Panc1 (cell line): Measurements from ENCODE around the gene CGREF1. TPM values are rescaled to one million over a fixed set of nuclear protein-coding genes. Genes with fewer than 3 reads are reported as not detected.

ENCODE experiments used
- ATAC-seq: fragments of 200-7000 bp; cut with Tn5 transposase; 2 replicates; pipeline ENCODE4 v1.9.1; 2020; ENCODE audit warnings: mild to moderate bottlenecking, moderate library complexity
- BruUV-seq: library from RNA; stranded (reverse); fragments of 400-500 nt; replicated peaks from 2 replicates; lab custom pipeline; 2021; lab: Mats Ljungman, UMichigan
- CTCF ChIA-PET: fragments of 300-600 bp; sonication (Branson Sonifier 250); formaldehyde crosslinking; loops from one replicate; lab custom pipeline; 2022; ENCODE audit warnings: antibody characterized with exemption; lab: Charles Lee
- POLR2A ChIA-PET: fragments of 300-600 bp; sonication (Branson Sonifier 250); formaldehyde crosslinking; loops from one replicate; lab custom pipeline; 2022; ENCODE audit warnings: antibody characterized with exemption; lab: Charles Lee
- DNase-seq: peaks from one replicate; pipeline ENCODE4 v3.0.0-alpha.2; 2010; ENCODE audit warnings: low read depth, low spot score
- H3K27ac ChIP-seq: 2 replicates; pipeline ENCODE4 v1.5.1; 2011; ENCODE audit warnings: mild to moderate bottlenecking, low read length, inconsistent platforms
- H3K27me3 ChIP-seq: fragments of 200-500 bp; sonication (Bioruptor generic); 2 replicates; pipeline ENCODE4 v1.6.0; 2014; ENCODE audit warnings: low read length, inconsistent platforms; ENCODE audit not compliant: control insufficient read depth, insufficient read depth
- H3K36me3 ChIP-seq: fragments of 200-500 bp; sonication (Bioruptor generic); 2 replicates; pipeline ENCODE4 v1.5.1; 2014; ENCODE audit warnings: inconsistent platforms, mild to moderate bottlenecking, low read length, moderate library complexity; ENCODE audit not compliant: control insufficient read depth, insufficient read depth
- H3K4me1 ChIP-seq: 2 replicates; pipeline ENCODE4 v1.5.1; 2011; ENCODE audit warnings: inconsistent platforms, mild to moderate bottlenecking, low read length, moderate library complexity; ENCODE audit not compliant: control insufficient read depth, insufficient read depth
- H3K4me3 ChIP-seq, 2 experiments: 2 replicates each; pipeline ENCODE4 v1.5.1; 2011 to 2012; ENCODE audit warnings: low read depth in 2 of 2, low read length in 2 of 2, mild to moderate bottlenecking in 2 of 2, inconsistent platforms in 1 of 2, moderate library complexity in 1 of 2
- H3K9me3 ChIP-seq: fragments of 200-500 bp; sonication (Bioruptor generic); 2 replicates; pipeline ENCODE4 v1.5.1; 2014; ENCODE audit warnings: low read depth, mild to moderate bottlenecking, inconsistent platforms, low read length, moderate library complexity; ENCODE audit not compliant: control insufficient read depth, insufficient read depth
- CTCF ChIP-seq: fragments of 450-650 bp; IDR thresholded peaks from 2 replicates; pipeline ENCODE4 v1.5.1; 2017; ENCODE audit warnings: mild to moderate bottlenecking
- POLR2AphosphoS5 ChIP-seq: IDR thresholded peaks from 2 replicates; pipeline ENCODE4 v1.6.1; 2012; ENCODE audit warnings: mild to moderate bottlenecking, low read depth, low read length, moderate library complexity
- SIN3A ChIP-seq: IDR thresholded peaks from 2 replicates; pipeline ENCODE4 v1.6.1; 2012; ENCODE audit warnings: low read depth, mild to moderate bottlenecking, low read length, moderate library complexity, borderline replicate concordance; ENCODE audit not compliant: insufficient read depth
- TCF7L2 ChIP-seq: IDR thresholded peaks from 2 replicates; pipeline ENCODE4 v1.6.1; 2011; ENCODE audit warnings: mild to moderate bottlenecking, low read depth, low read length, inconsistent platforms
- in situ Hi-C: cut with HindIII; loops from 2 replicates; pipeline ENCODE4 v1.10.0; 2016; ENCODE audit warnings: low sequenced_read_pairs, low pct_unique_long_range_greater_than_20kb
- intact Hi-C: fragments of 100-400 bp; cut with micrococcal nuclease; formaldehyde crosslinking; loops from one replicate; pipeline ENCODE4 v1.10.0; 2022; ENCODE audit not compliant: unreplicated experiment
- total RNA-seq: library from RNA; stranded (reverse); gene quantifications from one replicate; pipeline ENCODE4 v1.2.1, GENCODE V29; 2021; ENCODE audit not compliant: unreplicated experiment
- TF ChIP-seq, protein P1 (sequence below), 2 experiments: IDR thresholded peaks; 2 replicates each; pipeline ENCODE4 v1.6.1; 2011 to 2012; ENCODE audit warnings: low read depth in 2 of 2, control low read depth in 1 of 2, low read length in 1 of 2, mild to moderate bottlenecking in 1 of 2, moderate library complexity in 1 of 2; ENCODE audit not compliant: insufficient read depth in 1 of 2

The CGREF1 gene
- total RNA-seq, 1 experiment from 2014 or later = 10.1 TPM

- CTCF ChIA-PET = no interaction called here
- BruUV-seq = no TSS peak
- intact Hi-C loops (no loop called here), in situ Hi-C loops (no loop called here)
- H3K36me3 ChIP-seq = no peaks in the 10 kb centered on the region
- H3K9me3 ChIP-seq = no peaks in the 10 kb centered on the region
- DNase-seq (no peak), ATAC-seq (no peak)
- H3K27ac ChIP-seq = no peak overlapping the region
- no peak overlapping the region for H3K4me3 ChIP-seq
- no peaks in the 10 kb centered on the region for H3K4me1 ChIP-seq
- POLR2A ChIA-PET = no interaction called here
- TF ChIP-seq, protein P1, sequence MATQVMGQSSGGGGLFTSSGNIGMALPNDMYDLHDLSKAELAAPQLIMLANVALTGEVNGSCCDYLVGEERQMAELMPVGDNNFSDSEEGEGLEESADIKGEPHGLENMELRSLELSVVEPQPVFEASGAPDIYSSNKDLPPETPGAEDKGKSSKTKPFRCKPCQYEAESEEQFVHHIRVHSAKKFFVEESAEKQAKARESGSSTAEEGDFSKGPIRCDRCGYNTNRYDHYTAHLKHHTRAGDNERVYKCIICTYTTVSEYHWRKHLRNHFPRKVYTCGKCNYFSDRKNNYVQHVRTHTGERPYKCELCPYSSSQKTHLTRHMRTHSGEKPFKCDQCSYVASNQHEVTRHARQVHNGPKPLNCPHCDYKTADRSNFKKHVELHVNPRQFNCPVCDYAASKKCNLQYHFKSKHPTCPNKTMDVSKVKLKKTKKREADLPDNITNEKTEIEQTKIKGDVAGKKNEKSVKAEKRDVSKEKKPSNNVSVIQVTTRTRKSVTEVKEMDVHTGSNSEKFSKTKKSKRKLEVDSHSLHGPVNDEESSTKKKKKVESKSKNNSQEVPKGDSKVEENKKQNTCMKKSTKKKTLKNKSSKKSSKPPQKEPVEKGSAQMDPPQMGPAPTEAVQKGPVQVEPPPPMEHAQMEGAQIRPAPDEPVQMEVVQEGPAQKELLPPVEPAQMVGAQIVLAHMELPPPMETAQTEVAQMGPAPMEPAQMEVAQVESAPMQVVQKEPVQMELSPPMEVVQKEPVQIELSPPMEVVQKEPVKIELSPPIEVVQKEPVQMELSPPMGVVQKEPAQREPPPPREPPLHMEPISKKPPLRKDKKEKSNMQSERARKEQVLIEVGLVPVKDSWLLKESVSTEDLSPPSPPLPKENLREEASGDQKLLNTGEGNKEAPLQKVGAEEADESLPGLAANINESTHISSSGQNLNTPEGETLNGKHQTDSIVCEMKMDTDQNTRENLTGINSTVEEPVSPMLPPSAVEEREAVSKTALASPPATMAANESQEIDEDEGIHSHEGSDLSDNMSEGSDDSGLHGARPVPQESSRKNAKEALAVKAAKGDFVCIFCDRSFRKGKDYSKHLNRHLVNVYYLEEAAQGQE (IDR thresholded peaks at IDR 0.05; ENCODE audit: insufficient read depth in 1 of 2, low read depth in 2 of 2, low read length in 1 of 2) = no peak
- no peak for TF ChIP-seq TCF7L2
- H3K27me3 ChIP-seq = no peaks in the 10 kb centered on the region
These were observed 36.2 kb upstream of the CGREF1 start for GRCh38 chr2:27155069-27155520.

GRCh38 chr2:27154488-27154887 is 35.6 kb upstream of the CGREF1 start:
- ATAC-seq (no peak), DNase-seq (no peak)
- in situ Hi-C loops = no loop called here
- intact Hi-C loops = no loop called here
- no peaks in the 10 kb centered on the region for H3K9me3 ChIP-seq
- H3K27ac ChIP-seq = no peak overlapping the region
- POLR2A ChIA-PET = no interaction called here
- CTCF ChIA-PET = interaction anchor here (0.6 kb wide), 1 partner anchor 254 kb away, joined by 3 read pairs; no protein-coding TSS in a partner anchor
- no peaks in the 10 kb centered on the region for H3K4me1 ChIP-seq
- TF ChIP-seq, protein P1 (IDR thresholded peaks at IDR 0.05; ENCODE audit: insufficient read depth in 1 of 2, low read depth in 2 of 2, low read length in 1 of 2) = no peak
- TF ChIP-seq POLR2AphosphoS5 (no peak), SIN3A (no peak), TCF7L2 (no peak), CTCF (no peak)
- no peaks in the 10 kb centered on the region for H3K36me3 ChIP-seq
- H3K4me3 ChIP-seq = no peak overlapping the region
- no TSS peak for BruUV-seq
- H3K27me3 ChIP-seq = no peaks in the 10 kb centered on the region
